ENCODE measurements around the gene TXNDC8. TPM values are rescaled to one million over a fixed set of nuclear protein-coding genes. Genes with fewer than 3 reads are reported as not detected.

TXNDC8 gene
- total RNA-seq, 1 experiment from 2014 or later, result not detected

DNA sequence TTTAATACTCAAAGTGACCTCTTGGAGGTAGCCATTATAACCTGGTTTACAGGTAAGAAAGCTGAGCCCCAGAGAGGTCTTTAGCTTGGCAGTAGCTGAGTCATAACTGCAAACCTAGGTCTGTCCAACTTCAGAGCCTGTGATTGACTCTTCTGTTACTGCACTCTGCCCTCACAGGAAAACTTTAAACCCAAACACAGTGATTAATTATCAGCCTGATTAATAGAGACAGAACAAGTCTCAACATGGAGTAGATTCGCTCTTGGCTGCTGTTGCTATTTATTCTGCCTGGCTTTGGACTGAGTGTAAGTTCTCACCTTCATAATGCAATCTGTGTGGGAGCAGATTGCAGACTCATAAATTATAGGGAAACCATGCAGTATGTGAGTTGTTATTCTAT is 53.9 kb downstream of the TXNDC8 start:
- H3K27me3 ChIP-seq (ENCODE audit: control insufficient read depth, insufficient read depth, low read length), result no peaks in the 10 kb centered on the region
- H3K9me3 ChIP-seq (ENCODE audit: control insufficient read depth, insufficient read depth, low read depth, low read length), result no peaks in the 10 kb centered on the region
- no peaks in the 10 kb centered on the region for H3K36me3 ChIP-seq (ENCODE audit: control insufficient read depth, insufficient read depth, low read length)
- CTCF ChIA-PET, result no interaction called here
- ATAC-seq (no peak), DNase-seq (ENCODE audit: low read depth, low spot score) (no peak)
- TF ChIP-seq TCF7L2 (IDR thresholded peaks at IDR 0.05; ENCODE audit: low read depth, low read length) (no peak), SIN3A (IDR thresholded peaks at IDR 0.05; ENCODE audit: borderline replicate concordance, insufficient read depth, low read depth, low read length) (no peak), REST (IDR thresholded peaks at IDR 0.05; ENCODE audit: insufficient read depth in 1 of 2, low read depth in 2 of 2, low read length in 1 of 2) (no peak), POLR2AphosphoS5 (IDR thresholded peaks at IDR 0.05; ENCODE audit: low read depth, low read length) (no peak)
- TF ChIP-seq, protein P1, sequence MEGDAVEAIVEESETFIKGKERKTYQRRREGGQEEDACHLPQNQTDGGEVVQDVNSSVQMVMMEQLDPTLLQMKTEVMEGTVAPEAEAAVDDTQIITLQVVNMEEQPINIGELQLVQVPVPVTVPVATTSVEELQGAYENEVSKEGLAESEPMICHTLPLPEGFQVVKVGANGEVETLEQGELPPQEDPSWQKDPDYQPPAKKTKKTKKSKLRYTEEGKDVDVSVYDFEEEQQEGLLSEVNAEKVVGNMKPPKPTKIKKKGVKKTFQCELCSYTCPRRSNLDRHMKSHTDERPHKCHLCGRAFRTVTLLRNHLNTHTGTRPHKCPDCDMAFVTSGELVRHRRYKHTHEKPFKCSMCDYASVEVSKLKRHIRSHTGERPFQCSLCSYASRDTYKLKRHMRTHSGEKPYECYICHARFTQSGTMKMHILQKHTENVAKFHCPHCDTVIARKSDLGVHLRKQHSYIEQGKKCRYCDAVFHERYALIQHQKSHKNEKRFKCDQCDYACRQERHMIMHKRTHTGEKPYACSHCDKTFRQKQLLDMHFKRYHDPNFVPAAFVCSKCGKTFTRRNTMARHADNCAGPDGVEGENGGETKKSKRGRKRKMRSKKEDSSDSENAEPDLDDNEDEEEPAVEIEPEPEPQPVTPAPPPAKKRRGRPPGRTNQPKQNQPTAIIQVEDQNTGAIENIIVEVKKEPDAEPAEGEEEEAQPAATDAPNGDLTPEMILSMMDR (IDR thresholded peaks at IDR 0.05), result no peak
- in situ Hi-C loops (cut with HindIII; ENCODE audit: low pct_unique_long_range_greater_than_20kb, low sequenced_read_pairs), result no loop called here
- H3K27ac ChIP-seq (ENCODE audit: low read length), result no peak overlapping the region
- intact Hi-C loops (cut with micrococcal nuclease; ENCODE audit: unreplicated experiment), result no loop called here
- POLR2A ChIA-PET, result no interaction called here
- BruUV-seq (replicated peaks), result no TSS peak
- no peak overlapping the region for H3K4me3 ChIP-seq (ENCODE audit: low read depth in 2 of 2, low read length in 2 of 2)
- no peaks in the 10 kb centered on the region for H3K4me1 ChIP-seq (ENCODE audit: control insufficient read depth, insufficient read depth, low read length)

GRCh38 chr9:110282739-110283081 is 55.0 kb downstream of the TXNDC8 start:
- BruUV-seq (replicated peaks), result no TSS peak
- no peaks in the 10 kb centered on the region for H3K9me3 ChIP-seq (ENCODE audit: control insufficient read depth, insufficient read depth, low read depth, low read length)
- no peaks in the 10 kb centered on the region for H3K4me1 ChIP-seq (ENCODE audit: control insufficient read depth, insufficient read depth, low read length)
- H3K36me3 ChIP-seq (ENCODE audit: control insufficient read depth, insufficient read depth, low read length), result no peaks in the 10 kb centered on the region
- H3K27me3 ChIP-seq (ENCODE audit: control insufficient read depth, insufficient read depth, low read length), result no peaks in the 10 kb centered on the region
- DNase-seq (ENCODE audit: low read depth, low spot score) (no peak), ATAC-seq (no peak)
- POLR2A ChIA-PET, result no interaction called here
- in situ Hi-C loops (cut with HindIII; ENCODE audit: low pct_unique_long_range_greater_than_20kb, low sequenced_read_pairs), result no loop called here
- H3K4me3 ChIP-seq (ENCODE audit: low read depth in 2 of 2, low read length in 2 of 2), result no peak overlapping the region
- H3K27ac ChIP-seq (ENCODE audit: low read length), result no peak overlapping the region
- CTCF ChIA-PET, result no interaction called here
- intact Hi-C loops (cut with micrococcal nuclease; ENCODE audit: unreplicated experiment), result no loop called here
- TF ChIP-seq, protein P1 (IDR thresholded peaks at IDR 0.05), result no peak
- no peak for TF ChIP-seq POLR2AphosphoS5 (IDR thresholded peaks at IDR 0.05; ENCODE audit: low read depth, low read length)
- TF ChIP-seq REST (IDR thresholded peaks at IDR 0.05; ENCODE audit: insufficient read depth in 1 of 2, low read depth in 2 of 2, low read length in 1 of 2), result no peak

Data from Panc1 (cell line).